CD4-positive, alpha-beta T cell treated with Interferon alpha-2 for 1 hour (primary cell): ENCODE results near the gene KCNQ5.
"Not testable (repeated sequence)": the region's sequence is repeated elsewhere in the genome, so short reads cannot be mapped to it uniquely, and the experiment has no call there.

Experiments
- DNase-seq, 2 donors: peaks; one replicate each; pipeline ENCODE4 v3.0.0-alpha.2; 2020 to 2022

Gene KCNQ5

GRCh38 chr6:73216859-73217258 lies 595.0 kb downstream of the KCNQ5 start:
- DNase-seq, result no peak

- no peak for DNase-seq
Observed at GRCh38 chr6:73225396-73225795, 603.5 kb downstream of the KCNQ5 start, which contains the start of gene KHDC1L. TSS of gene KHDC1L (minus strand) at chr6:73225496. CDS start at chr6:73225408, 88 bp downstream.

DNA sequence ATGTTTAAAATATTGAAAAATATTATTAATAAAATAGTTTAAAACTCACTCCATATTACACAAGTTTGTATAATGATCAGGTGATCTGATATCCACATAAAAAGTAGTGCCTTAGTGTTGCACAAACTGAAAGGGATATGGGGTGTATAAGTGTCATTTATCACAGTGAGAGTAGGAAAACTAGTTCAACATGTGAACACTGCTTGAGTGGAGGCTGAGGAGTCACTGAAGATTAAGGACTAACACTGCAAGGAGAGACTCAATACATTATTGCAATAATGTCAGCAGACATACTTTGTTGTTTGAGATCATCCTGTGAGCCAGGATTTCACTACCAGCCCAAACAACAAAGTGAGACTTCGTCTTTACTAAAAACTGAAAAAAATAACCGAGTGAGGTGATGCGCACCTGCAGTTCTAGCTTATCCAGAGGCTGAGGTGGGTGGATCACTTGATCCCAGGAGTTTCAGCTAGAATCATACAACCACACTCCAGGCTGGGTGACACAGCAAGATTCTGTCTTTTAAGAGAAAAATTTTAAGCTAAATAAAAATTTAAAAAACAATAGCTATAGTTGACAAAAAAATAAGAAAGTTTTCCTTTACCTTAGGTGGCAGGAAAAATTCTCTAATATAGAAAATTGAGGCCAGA lies 605.9 kb downstream of the KCNQ5 start:
- DNase-seq, result no peak

GRCh38 chr6:73231986-73232391 lies 610.1 kb downstream of the KCNQ5 start:
- DNase-seq, result no peak

GRCh38 chr6:73233048-73233447 lies 611.2 kb downstream of the KCNQ5 start:
- no peak for DNase-seq

DNA sequence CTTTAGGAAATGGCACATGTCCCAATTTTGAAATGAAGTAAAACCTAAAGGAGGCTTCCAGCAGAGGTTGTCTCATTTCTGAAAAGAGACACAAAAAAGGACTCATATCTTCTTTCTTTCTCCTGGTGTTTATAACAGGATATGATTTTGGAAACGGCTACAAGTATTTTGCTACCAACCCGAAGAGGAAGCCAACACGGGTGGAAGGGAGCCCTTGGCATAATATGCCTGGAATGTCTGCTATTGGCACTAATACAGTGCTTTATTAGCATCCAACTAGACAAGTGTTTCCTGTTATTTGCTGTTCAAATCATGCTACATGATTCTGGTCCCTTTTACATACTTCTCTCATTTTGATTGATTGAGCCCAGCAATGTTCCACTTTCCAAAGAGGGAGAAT lies 612.1 kb downstream of the KCNQ5 start:
- DNase-seq, result not testable (repeated sequence)

DNA sequence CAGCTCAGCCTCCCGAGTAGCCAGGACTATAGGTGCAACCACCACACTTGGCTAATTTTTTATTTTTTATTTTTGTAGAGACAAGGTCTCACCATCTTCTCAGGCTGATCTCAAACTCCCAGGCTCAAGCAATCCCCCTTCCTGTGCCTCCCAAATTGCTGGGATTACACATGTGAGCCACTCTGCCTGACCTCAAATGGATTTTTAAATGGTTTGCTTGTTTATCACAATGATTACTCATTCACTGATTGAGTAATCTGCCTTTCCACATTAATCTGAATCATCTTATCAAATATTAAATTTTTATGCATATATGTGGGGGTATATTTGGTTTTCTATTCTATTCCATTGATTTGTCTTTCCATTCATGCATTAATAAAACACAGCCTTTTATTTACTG lies 612.9 kb downstream of the KCNQ5 start:
- no peak for DNase-seq

GRCh38 chr6:73236144-73236750 lies 614.4 kb downstream of the KCNQ5 start:
- DNase-seq, result no peak

GRCh38 chr6:73240730-73241129 lies 618.9 kb downstream of the KCNQ5 start:
- no peak for DNase-seq

DNA sequence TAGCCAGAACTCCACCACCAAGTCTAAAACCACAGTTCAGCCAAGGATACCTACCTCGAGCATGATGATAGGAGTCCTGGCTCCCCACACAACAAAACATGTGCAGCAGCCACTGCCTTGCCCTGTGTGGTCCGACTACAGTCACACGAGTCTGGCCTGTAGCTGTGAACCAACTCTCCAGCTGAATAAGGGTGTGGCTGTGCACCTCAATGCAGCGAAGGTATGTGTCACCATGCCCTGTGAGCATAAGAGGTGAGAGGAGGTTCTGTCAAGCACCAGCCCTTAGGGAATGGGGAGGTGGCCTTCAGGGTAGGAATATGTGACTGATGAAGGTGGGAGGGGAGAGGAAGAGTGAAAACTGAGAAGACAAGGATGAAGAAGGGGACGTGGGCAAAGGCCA lies 620.1 kb downstream of the KCNQ5 start:
- no peak for DNase-seq
